Mucosa of rectum (tissue), 2 donors: ENCODE data around the gene LMAN1L.

Experiments
- H3K27ac ChIP-seq, 2 donors: one replicate each; pipeline ENCODE4 v1.7.0; 2013; ENCODE audit warnings: inconsistent platforms in 2 of 2, low read depth in 2 of 2, low read length in 2 of 2
- H3K27me3 ChIP-seq, 2 donors: one replicate each; pipeline ENCODE4 v1.7.0; 2013; ENCODE audit warnings: low read length in 2 of 2; ENCODE audit not compliant: control insufficient read depth in 2 of 2, insufficient read depth in 2 of 2
- H3K36me3 ChIP-seq, 2 donors: one replicate each; pipeline ENCODE4 v1.7.0; 2013; ENCODE audit warnings: low read length in 2 of 2; ENCODE audit not compliant: control insufficient read depth in 2 of 2, insufficient read depth in 2 of 2
- H3K4me1 ChIP-seq, 2 donors: one replicate each; pipeline ENCODE4 v1.7.0; 2013; ENCODE audit warnings: low read length in 2 of 2, mild to moderate bottlenecking in 1 of 2; ENCODE audit not compliant: control insufficient read depth in 2 of 2, insufficient read depth in 2 of 2
- H3K4me3 ChIP-seq, 2 donors: one replicate each; pipeline ENCODE4 v1.7.0; 2013; ENCODE audit warnings: low read length in 2 of 2
- H3K9ac ChIP-seq, 2 donors: one replicate each; pipeline ENCODE4 v1.7.0; 2013; ENCODE audit warnings: low read length in 2 of 2, low read depth in 1 of 2, mild to moderate bottlenecking in 1 of 2
- H3K9me3 ChIP-seq, 2 donors: one replicate each; pipeline ENCODE4 v1.7.0; 2013; ENCODE audit warnings: low read length in 2 of 2; ENCODE audit not compliant: control insufficient read depth in 2 of 2
- donor health status: healthy.
- donor health status: Normal muscosa, but diverticular disease.

LMAN1L gene

DNA sequence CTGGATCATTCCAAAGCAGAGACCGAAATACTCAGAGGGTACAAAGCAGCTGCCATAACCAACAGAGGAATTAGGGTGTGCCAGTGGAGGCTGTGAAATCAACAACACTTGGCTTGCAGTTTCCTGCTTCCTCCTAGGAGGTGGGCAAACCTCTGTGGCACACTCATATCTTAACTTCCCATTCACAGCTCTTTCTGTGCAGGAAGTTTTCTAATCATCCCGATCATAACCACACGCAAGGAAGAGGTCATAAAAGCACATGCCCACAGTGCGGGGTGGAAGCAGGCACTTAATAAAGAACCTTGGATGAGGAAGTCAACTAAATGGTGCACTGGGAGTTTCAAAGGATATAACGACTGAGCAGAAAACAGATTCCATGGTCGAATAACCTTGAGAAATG is 55.4 kb downstream of the LMAN1L start:
- Histone ChIP-seq H3K27ac (peak overlapping the region; percentile 94 to 97), H3K9ac (peak overlapping the region; percentile 5 to 75), H3K9me3 (no peaks in the 10 kb centered on the region), H3K36me3 (peaks cover 0 to 6% of the 10 kb centered on the region in 2 donors), H3K4me1 (peaks cover 71 to 73% of the 10 kb centered on the region in 2 donors), H3K4me3 (peak overlapping the region; percentile 28 to 53), H3K27me3 (no peaks in the 10 kb centered on the region)

- Histone ChIP-seq H3K36me3 (peaks cover 0 to 2% of the 10 kb centered on the region in 2 donors), H3K27ac (peak overlapping the region; percentile 94 to 97), H3K4me1 (peaks cover 69 to 70% of the 10 kb centered on the region in 2 donors), H3K9ac (peak overlapping the region; percentile 35 to 75), H3K27me3 (no peaks in the 10 kb centered on the region), H3K4me3 (peak overlapping the region; percentile 28 to 41), H3K9me3 (no peaks in the 10 kb centered on the region)
Measured at GRCh38 chr15:74869372-74869725, 56.7 kb downstream of the LMAN1L start.

DNA sequence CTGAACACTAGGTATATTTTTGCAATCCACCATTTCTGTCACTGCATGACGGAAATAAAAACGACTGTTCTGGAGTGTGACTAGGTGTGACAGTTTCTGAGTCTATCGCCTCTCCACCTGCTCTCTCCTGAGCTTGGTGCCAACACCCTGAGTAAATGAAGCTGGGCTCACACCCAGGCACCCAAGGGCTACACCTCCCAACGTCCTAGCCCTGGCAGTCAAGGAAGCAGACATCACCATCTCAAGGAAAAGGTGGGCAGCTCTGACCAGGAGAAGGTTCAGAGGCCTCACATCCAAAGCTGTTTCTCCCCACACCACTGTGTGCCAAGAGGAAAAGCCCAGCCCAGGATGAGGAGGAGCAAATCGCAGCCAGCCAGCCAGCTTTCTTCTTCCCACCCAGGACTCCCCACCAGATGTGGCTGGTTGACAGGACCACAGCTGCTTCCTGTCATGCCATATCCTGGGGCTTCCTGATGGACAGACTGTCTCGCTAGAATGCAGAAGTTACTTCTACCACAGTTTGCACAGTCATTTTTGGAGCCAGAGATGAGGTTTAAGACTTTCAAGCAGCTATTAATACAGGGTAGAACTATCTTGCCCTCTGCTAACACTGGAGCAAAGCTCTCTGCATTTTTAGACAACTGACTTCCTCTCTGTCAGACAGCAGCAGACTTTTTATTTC is 57.2 kb downstream of the LMAN1L start:
- H3K9me3 ChIP-seq: no peaks in the 10 kb centered on the region
- H3K27me3 ChIP-seq: no peaks in the 10 kb centered on the region
- peak overlapping the region; percentile 41 to 43 for H3K4me3 ChIP-seq
- peaks cover 64 to 65% of the 10 kb centered on the region in 2 donors for H3K4me1 ChIP-seq
- no peaks in the 10 kb centered on the region for H3K36me3 ChIP-seq
- peak overlapping the region; percentile 35 to 75 for H3K9ac ChIP-seq
- H3K27ac ChIP-seq: peak overlapping the region; percentile 94 to 97

DNA sequence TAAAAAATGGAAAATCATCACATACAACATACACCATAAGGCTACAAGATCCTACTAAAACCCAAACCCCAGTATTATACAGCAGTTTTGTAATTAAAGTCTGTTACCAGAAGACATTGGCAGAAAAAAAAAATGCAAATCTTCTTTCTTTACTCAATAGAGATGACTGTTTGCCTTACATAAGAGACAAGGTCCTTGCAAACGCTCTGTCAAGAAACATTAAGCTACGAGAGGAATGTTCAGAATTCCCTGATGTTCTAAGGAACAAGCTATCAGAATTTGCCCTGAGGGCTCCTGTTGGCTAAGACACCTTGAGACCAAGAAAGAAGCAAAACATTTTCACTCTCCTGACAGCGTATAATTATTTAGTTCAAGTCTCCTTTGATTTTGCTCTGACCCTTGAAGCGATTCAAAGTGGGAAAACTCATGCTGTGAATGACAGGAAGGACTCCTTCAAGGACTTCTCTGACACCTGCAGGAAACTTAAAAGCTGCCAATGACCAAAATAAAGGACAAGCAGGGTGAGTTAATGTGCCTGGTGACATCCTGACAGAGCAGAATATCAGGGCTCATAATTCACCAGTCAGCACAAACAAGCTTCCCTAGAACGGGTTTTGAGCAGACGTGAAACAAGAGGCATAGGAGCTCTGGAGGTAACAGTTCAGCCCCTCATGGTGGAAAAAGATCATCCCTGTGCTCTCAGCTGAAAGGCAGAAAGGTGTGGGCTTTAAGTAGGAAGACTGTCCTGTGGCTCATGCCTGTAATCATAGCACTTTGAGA is 58.0 kb downstream of the LMAN1L start:
- no peaks in the 10 kb centered on the region for H3K36me3 ChIP-seq
- H3K9me3 ChIP-seq: no peaks in the 10 kb centered on the region
- no peaks in the 10 kb centered on the region for H3K27me3 ChIP-seq
- peak overlapping the region; percentile 35 to 75 for H3K9ac ChIP-seq
- H3K4me3 ChIP-seq: peak overlapping the region; percentile 41 to 50
- H3K4me1 ChIP-seq: peaks cover 61% of the 10 kb centered on the region in 2 donors
- peak overlapping the region; percentile 94 to 97 for H3K27ac ChIP-seq

DNA sequence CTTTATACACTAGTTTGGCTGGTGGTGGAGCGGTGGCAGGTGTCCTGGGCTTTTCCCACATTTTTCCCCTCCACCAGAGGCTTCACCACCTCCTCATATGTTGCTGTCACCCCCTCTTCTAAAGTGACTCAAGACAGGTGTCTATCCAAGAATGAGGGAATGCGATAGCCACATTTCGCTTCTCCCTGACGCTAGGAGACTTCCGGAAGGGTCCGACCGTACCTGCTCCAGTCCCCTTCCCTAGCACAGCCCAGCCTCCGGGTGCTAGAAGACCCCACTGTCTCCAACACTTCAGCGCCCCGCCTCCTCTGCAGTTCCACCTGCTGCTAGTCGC is 60.0 kb downstream of the LMAN1L start:
- H3K27me3 ChIP-seq: no peaks in the 10 kb centered on the region
- H3K9me3 ChIP-seq: no peaks in the 10 kb centered on the region
- peak overlapping the region; percentile 94 to 97 for H3K27ac ChIP-seq
- peak overlapping the region; percentile 77 to 80 for H3K4me3 ChIP-seq
- H3K4me1 ChIP-seq: peaks cover 45 to 46% of the 10 kb centered on the region in 2 donors
- peak overlapping the region; percentile 88 to 89 for H3K9ac ChIP-seq
- no peaks in the 10 kb centered on the region for H3K36me3 ChIP-seq

- peak within 1 kb of the TSS; percentile 77 to 80 for H3K4me3 ChIP-seq
- peak within 1 kb of the TSS; percentile 88 to 89 for H3K9ac ChIP-seq
- H3K36me3 ChIP-seq: no peaks in the 10 kb centered on the region
- peak within 1 kb of the TSS; percentile 94 to 97 for H3K27ac ChIP-seq
- H3K4me1 ChIP-seq: peaks cover 40 to 41% of the 10 kb centered on the region in 2 donors
- H3K27me3 ChIP-seq: no peaks in the 10 kb centered on the region
- no peaks in the 10 kb centered on the region for H3K9me3 ChIP-seq
Measured at GRCh38 chr15:74873036-74873755, 60.6 kb downstream of the LMAN1L start, which contains the start of gene SCAMP2. TSS of gene SCAMP2 (minus strand) at chr15:74873365. CDS start at chr15:74873255, 110 bp downstream.

DNA sequence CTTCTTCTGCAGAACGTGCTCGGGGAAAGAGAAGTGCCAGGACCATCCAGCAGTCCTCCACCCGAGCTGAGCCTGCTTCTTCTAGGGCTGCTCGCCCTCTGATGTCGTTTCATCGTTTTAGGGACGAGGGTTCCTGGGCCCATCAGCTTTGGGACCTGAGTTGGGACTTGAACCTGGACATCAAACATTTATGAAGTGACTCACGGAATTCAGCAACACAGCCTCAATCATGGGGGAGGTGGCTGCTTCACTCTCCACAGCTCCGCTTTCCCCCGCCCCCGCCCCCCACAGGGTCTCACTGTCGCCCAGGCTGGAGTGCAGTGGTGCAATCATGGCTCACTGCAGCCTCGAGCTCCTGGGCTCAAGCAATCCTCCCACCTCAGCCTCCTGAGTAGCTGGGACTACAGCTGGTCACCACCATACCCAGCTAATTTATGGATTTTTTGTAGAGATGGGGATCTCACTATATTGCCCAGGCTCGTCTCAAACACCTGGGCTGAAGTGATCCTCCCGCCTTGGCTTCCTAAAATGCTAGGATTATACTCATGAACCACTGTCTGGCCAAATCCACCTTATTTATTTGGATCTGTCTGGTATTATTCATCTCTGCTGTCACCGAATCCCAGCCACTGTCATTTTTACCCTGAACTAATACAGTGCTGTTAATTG is 61.3 kb downstream of the LMAN1L start:
- Histone ChIP-seq H3K4me3 (peak overlapping the region; percentile 77 to 80), H3K9me3 (no peaks in the 10 kb centered on the region), H3K36me3 (no peaks in the 10 kb centered on the region), H3K9ac (peak overlapping the region; percentile 60 to 80), H3K4me1 (peaks cover 33 to 34% of the 10 kb centered on the region in 2 donors), H3K27me3 (no peaks in the 10 kb centered on the region), H3K27ac (peak overlapping the region; percentile 94 to 97)
